GM23338 (cell line): ENCODE data around the gene STX11.

Experiments
- CREB1 ChIP-seq: fragments of 250-450 bp; sonication (Bioruptor Pico); IDR thresholded peaks from 2 replicates; pipeline ENCODE4 v1.5.0; 2020; ENCODE audit warnings: low read depth, mild to moderate bottlenecking, moderate library complexity
- CTCF ChIP-seq, 2 experiments: fragments of 200-600 bp in 1 of 2; sonication (generic) in 1 of 2; conservative IDR thresholded peaks; 2 replicates each; pipeline versions ENCODE4 v1.5.1 to v1.6.1; 2016 to 2017; ENCODE audit warnings: antibody characterized with exemption in 2 of 2, low read depth in 2 of 2, mild to moderate bottlenecking in 2 of 2, moderate library complexity in 1 of 2
- ETS1 ChIP-seq: IDR thresholded peaks from 2 replicates; pipeline ENCODE4 v1.6.1; 2016; ENCODE audit warnings: antibody characterized with exemption
- EZH2 ChIP-seq: fragments of 200-600 bp; sonication (generic); IDR thresholded peaks from one replicate; pipeline ENCODE4 v1.8.0; 2017; ENCODE audit warnings: antibody characterized with exemption, mild to moderate bottlenecking, low read depth; ENCODE audit not compliant: unreplicated experiment
- EZH2phosphoT487 ChIP-seq: fragments of 200-600 bp; sonication (generic); IDR thresholded peaks from one replicate; pipeline ENCODE4 v1.8.1; 2018; ENCODE audit warnings: antibody characterized with exemption; ENCODE audit not compliant: unreplicated experiment
- JUNB ChIP-seq: IDR thresholded peaks from one replicate; pipeline ENCODE4 v1.6.1; 2016; ENCODE audit warnings: antibody characterized with exemption; ENCODE audit not compliant: unreplicated experiment
- NANOG ChIP-seq: IDR thresholded peaks from 2 replicates; pipeline ENCODE4 v1.6.1; 2016; ENCODE audit warnings: antibody characterized with exemption, borderline replicate concordance
- POLR2AphosphoS5 ChIP-seq: IDR thresholded peaks from 2 replicates; pipeline ENCODE4 v1.6.1; 2016; ENCODE audit warnings: antibody characterized with exemption, low read depth
- REST ChIP-seq: IDR thresholded peaks from one replicate; pipeline ENCODE4 v1.6.1; 2018; ENCODE audit warnings: antibody characterized with exemption; ENCODE audit not compliant: unreplicated experiment
- STAT1 ChIP-seq: IDR thresholded peaks from one replicate; pipeline ENCODE4 v1.6.1; 2016; ENCODE audit warnings: antibody characterized with exemption; ENCODE audit not compliant: unreplicated experiment
- ZNF114 ChIP-seq: fragments of 250-450 bp; sonication (Bioruptor Pico); IDR thresholded peaks from 2 replicates; pipeline ENCODE4 v1.5.0; 2020; ENCODE audit warnings: mild to moderate bottlenecking, moderate library complexity
- ZNF331 ChIP-seq: fragments of 250-450 bp; sonication (Bioruptor Pico); IDR thresholded peaks from 2 replicates; pipeline ENCODE4 v1.5.0; 2020; ENCODE audit warnings: low read depth, mild to moderate bottlenecking, moderate library complexity
- ZNF462 ChIP-seq: fragments of 250-450 bp; sonication (Bioruptor Pico); IDR thresholded peaks from 2 replicates; pipeline ENCODE4 v1.5.0; 2020; ENCODE audit warnings: mild to moderate bottlenecking, moderate library complexity

GRCh38 chr6:144217797-144218196 is 67.5 kb downstream of the STX11 start:
- no peak for TF ChIP-seq CTCF (conservative IDR thresholded peaks at IDR 0.05; ENCODE audit: low read depth in 2 of 2)
- no peak for TF ChIP-seq POLR2AphosphoS5
- no peak for TF ChIP-seq ETS1
- TF ChIP-seq CREB1 (CRISPR knock-in tag) = no peak
- no peak for TF ChIP-seq REST
- TF ChIP-seq EZH2 = no peak
- no peak for TF ChIP-seq EZH2phosphoT487
- TF ChIP-seq ZNF331 = no peak
- TF ChIP-seq NANOG = no peak
- no peak for TF ChIP-seq JUNB
- TF ChIP-seq ZNF114 = no peak
- no peak for TF ChIP-seq STAT1
- no peak for TF ChIP-seq ZNF462 (CRISPR knock-in tag)
